ENCODE data around the gene TLR2.
"Not testable (repeated sequence)": the region's sequence is repeated elsewhere in the genome, so short reads cannot be mapped to it uniquely, and the experiment has no call there.

TLR2 gene

GRCh38 chr4:153663667-153664066 is 20.4 kb upstream of the TLR2 start:
- no peaks in the 10 kb centered on the region for H3K36me3 ChIP-seq (ENCODE audit: insufficient read depth, low read length)
- no peaks in the 10 kb centered on the region for H3K79me2 ChIP-seq (ENCODE audit: insufficient read depth, low read length)
- no peaks in the 10 kb centered on the region for H3K4me1 ChIP-seq (ENCODE audit: insufficient read depth, low read length, poor library complexity, severe bottlenecking)
- H2AFZ ChIP-seq (ENCODE audit: low read length), result no peak overlapping the region
- H4K20me1 ChIP-seq (ENCODE audit: insufficient read depth, low read length, poor library complexity, severe bottlenecking), result no peaks in the 10 kb centered on the region
- no peak overlapping the region for H3K4me2 ChIP-seq (ENCODE audit: low read depth, low read length, poor library complexity, severe bottlenecking)
- H3K4me3 ChIP-seq (ENCODE audit: low read length, poor library complexity, severe bottlenecking), result no peak overlapping the region
- H3K27me3 ChIP-seq (ENCODE audit: insufficient read depth, low read length, poor library complexity, severe bottlenecking), result no peaks in the 10 kb centered on the region
- no peaks in the 10 kb centered on the region for H3K9me3 ChIP-seq (ENCODE audit: insufficient read depth, low read depth, low read length)
- no peaks in the 10 kb centered on the region for H3F3A ChIP-seq (ENCODE audit: low read depth)
- H3K9me2 ChIP-seq (replicated peaks; ENCODE audit: low read depth, low read length), result no peaks in the 10 kb centered on the region
- TF ChIP-seq EZH2phosphoT487 (IDR thresholded peaks at IDR 0.05; ENCODE audit: borderline replicate concordance), result no peak
- TF ChIP-seq, protein P1, sequence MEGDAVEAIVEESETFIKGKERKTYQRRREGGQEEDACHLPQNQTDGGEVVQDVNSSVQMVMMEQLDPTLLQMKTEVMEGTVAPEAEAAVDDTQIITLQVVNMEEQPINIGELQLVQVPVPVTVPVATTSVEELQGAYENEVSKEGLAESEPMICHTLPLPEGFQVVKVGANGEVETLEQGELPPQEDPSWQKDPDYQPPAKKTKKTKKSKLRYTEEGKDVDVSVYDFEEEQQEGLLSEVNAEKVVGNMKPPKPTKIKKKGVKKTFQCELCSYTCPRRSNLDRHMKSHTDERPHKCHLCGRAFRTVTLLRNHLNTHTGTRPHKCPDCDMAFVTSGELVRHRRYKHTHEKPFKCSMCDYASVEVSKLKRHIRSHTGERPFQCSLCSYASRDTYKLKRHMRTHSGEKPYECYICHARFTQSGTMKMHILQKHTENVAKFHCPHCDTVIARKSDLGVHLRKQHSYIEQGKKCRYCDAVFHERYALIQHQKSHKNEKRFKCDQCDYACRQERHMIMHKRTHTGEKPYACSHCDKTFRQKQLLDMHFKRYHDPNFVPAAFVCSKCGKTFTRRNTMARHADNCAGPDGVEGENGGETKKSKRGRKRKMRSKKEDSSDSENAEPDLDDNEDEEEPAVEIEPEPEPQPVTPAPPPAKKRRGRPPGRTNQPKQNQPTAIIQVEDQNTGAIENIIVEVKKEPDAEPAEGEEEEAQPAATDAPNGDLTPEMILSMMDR (conservative IDR thresholded peaks at IDR 0.05; ENCODE audit: low read length), result no peak
- no peak overlapping the region for H3K9ac ChIP-seq (ENCODE audit: low read depth, low read length, poor library complexity, severe bottlenecking)

DNA sequence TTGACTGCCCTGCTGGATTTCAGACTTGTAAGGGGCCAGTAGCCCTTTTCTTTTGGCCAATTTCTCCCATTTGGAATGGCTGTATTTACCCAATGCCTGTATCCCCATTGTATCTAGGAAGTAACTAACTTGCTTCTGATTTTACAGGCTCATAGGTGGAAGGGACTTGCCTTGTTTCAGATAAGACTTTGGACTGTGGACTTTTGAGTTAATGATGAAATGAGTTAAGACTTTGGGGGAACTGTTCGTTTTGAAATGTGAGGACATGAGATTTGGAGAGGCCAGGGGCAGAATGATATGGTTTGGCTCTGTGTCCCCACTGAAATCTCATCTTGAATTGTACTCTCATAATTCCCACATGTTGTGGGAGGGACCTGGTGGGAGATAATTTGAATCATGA is 17.6 kb upstream of the TLR2 start:
- not testable (repeated sequence) for H3K9ac ChIP-seq (ENCODE audit: low read depth, low read length, poor library complexity, severe bottlenecking); H3K79me2 ChIP-seq (ENCODE audit: insufficient read depth, low read length); H3K4me3 ChIP-seq (ENCODE audit: low read length, poor library complexity, severe bottlenecking); H2AFZ ChIP-seq (ENCODE audit: low read length); H3K9me3 ChIP-seq (ENCODE audit: insufficient read depth, low read depth, low read length); H3K4me1 ChIP-seq (ENCODE audit: insufficient read depth, low read length, poor library complexity, severe bottlenecking); H3K27me3 ChIP-seq (ENCODE audit: insufficient read depth, low read length, poor library complexity, severe bottlenecking); H3K4me2 ChIP-seq (ENCODE audit: low read depth, low read length, poor library complexity, severe bottlenecking); H3F3A ChIP-seq (ENCODE audit: low read depth); H4K20me1 ChIP-seq (ENCODE audit: insufficient read depth, low read length, poor library complexity, severe bottlenecking); H3K36me3 ChIP-seq (ENCODE audit: insufficient read depth, low read length); H3K9me2 ChIP-seq (replicated peaks; ENCODE audit: low read depth, low read length)

DNA sequence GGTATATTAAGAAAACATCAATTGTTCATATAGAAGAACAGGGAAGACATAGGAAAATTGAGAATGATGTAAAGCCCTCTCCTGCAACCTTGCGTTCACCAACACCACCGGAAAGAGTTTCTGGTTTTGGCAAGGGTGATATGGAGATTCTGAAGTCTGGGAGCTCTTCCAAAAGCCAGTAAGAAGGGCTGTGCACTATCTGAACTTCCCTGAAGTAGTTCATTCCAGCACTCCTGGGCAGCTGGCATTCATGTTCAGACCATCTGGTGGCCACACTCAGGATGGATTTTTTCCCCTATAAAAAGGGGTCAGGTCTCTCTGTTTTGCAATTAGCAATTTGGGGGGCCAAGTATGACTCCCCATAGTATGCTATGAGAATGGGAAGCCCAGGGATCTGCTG is 15.4 kb upstream of the TLR2 start:
- no peak overlapping the region for H3K9ac ChIP-seq (ENCODE audit: low read depth, low read length, poor library complexity, severe bottlenecking)
- no peaks in the 10 kb centered on the region for H3K4me1 ChIP-seq (ENCODE audit: insufficient read depth, low read length, poor library complexity, severe bottlenecking)
- no peaks in the 10 kb centered on the region for H3K36me3 ChIP-seq (ENCODE audit: insufficient read depth, low read length)
- no peaks in the 10 kb centered on the region for H3K9me2 ChIP-seq (replicated peaks; ENCODE audit: low read depth, low read length)
- no peaks in the 10 kb centered on the region for H3F3A ChIP-seq (ENCODE audit: low read depth)
- H4K20me1 ChIP-seq (ENCODE audit: insufficient read depth, low read length, poor library complexity, severe bottlenecking), result no peaks in the 10 kb centered on the region
- H3K4me3 ChIP-seq (ENCODE audit: low read length, poor library complexity, severe bottlenecking), result no peak overlapping the region
- H2AFZ ChIP-seq (ENCODE audit: low read length), result no peak overlapping the region
- H3K4me2 ChIP-seq (ENCODE audit: low read depth, low read length, poor library complexity, severe bottlenecking), result no peak overlapping the region
- TF ChIP-seq, protein P1 (conservative IDR thresholded peaks at IDR 0.05; ENCODE audit: low read length), result no peak
- no peak for TF ChIP-seq EZH2phosphoT487 (IDR thresholded peaks at IDR 0.05; ENCODE audit: borderline replicate concordance)
- H3K79me2 ChIP-seq (ENCODE audit: insufficient read depth, low read length), result no peaks in the 10 kb centered on the region
- no peaks in the 10 kb centered on the region for H3K27me3 ChIP-seq (ENCODE audit: insufficient read depth, low read length, poor library complexity, severe bottlenecking)
- H3K9me3 ChIP-seq (ENCODE audit: insufficient read depth, low read depth, low read length), result no peaks in the 10 kb centered on the region

DNA sequence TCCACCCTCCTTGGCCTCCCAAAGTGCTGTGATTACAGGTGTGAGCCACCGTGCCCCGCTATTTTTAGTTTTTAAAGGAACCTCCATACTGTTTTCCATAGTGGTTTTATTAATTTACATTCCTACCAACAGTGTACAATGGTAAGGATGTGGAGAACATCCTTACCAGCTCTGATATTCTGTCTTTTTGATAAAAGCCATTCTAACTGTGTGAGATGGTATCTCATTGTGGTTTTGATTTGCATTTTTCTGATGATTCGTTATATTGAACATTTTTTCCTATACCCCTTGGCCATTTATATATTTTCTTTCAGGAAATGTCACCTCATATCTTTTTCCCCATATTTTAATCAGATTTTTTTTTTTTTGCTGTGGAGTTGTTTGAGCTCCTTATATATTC is 14.2 kb upstream of the TLR2 start:
- H3K36me3 ChIP-seq (ENCODE audit: insufficient read depth, low read length), result no peaks in the 10 kb centered on the region
- H3K9ac ChIP-seq (ENCODE audit: low read depth, low read length, poor library complexity, severe bottlenecking), result no peak overlapping the region
- no peak overlapping the region for H3K4me2 ChIP-seq (ENCODE audit: low read depth, low read length, poor library complexity, severe bottlenecking)
- no peak overlapping the region for H2AFZ ChIP-seq (ENCODE audit: low read length)
- H3K79me2 ChIP-seq (ENCODE audit: insufficient read depth, low read length), result no peaks in the 10 kb centered on the region
- no peaks in the 10 kb centered on the region for H3K4me1 ChIP-seq (ENCODE audit: insufficient read depth, low read length, poor library complexity, severe bottlenecking)
- no peaks in the 10 kb centered on the region for H3K9me2 ChIP-seq (replicated peaks; ENCODE audit: low read depth, low read length)
- H3K9me3 ChIP-seq (ENCODE audit: insufficient read depth, low read depth, low read length), result peaks cover 1% of the 10 kb centered on the region; the same call in 1 of the 2 replicates
- no peak for TF ChIP-seq EZH2phosphoT487 (IDR thresholded peaks at IDR 0.05; ENCODE audit: borderline replicate concordance)
- TF ChIP-seq, protein P1 (conservative IDR thresholded peaks at IDR 0.05; ENCODE audit: low read length), result no peak
- no peaks in the 10 kb centered on the region for H4K20me1 ChIP-seq (ENCODE audit: insufficient read depth, low read length, poor library complexity, severe bottlenecking)
- H3K4me3 ChIP-seq (ENCODE audit: low read length, poor library complexity, severe bottlenecking), result no peak overlapping the region
- H3K27me3 ChIP-seq (ENCODE audit: insufficient read depth, low read length, poor library complexity, severe bottlenecking), result no peaks in the 10 kb centered on the region
- no peaks in the 10 kb centered on the region for H3F3A ChIP-seq (ENCODE audit: low read depth)

Measured in Loucy (cell line).